Fibroblast of skin of right quadriceps (primary cell): ENCODE measurements around the gene KRT38.

Experiments
- DNase-seq: peaks from one replicate; pipeline ENCODE4 v3.0.0-alpha.2; 2013

Gene KRT38

DNA sequence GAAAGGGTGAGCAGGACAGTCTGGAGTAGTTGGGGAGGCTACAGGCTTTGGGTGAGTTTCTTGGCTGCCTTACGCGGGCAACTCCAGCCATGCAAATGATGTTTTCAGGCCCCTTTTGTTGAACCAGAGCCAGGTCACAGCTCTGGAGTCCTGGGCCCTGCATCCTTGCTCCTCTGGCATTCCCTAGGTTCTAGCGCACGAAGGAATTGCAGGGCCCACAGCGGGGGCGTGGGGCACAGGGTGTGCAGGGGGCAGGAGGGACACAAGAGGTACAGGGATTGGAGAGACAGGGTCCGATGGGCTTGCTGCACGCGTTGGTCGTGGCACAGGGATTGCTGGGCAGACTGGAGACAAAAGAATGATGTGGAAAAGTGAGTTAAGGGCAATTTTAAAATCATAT lies 47.0 kb downstream of the KRT38 start:
- no peak for DNase-seq

- no peak for DNase-seq
These were observed 47.5 kb downstream of the KRT38 start for GRCh38 chr17:41393294-41393693.

DNA sequence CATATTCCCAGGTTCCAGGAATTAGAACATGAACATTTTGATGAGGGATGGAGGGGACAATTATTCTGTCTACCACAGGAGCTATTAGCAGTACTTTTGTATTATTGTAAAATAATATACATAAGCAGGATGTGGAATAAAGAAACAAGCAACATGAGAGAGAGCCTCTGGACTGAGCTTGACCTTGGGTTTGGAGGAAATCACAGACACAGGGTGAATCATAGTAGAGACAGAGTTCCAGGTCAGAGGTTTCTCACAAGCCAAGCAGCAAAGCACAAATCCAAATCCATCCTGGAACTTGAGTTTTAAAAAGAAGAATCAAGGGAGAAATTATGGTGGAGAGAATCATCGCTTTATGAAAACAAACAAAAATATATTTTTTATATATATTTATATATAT lies 48.5 kb downstream of the KRT38 start:
- no peak for DNase-seq

DNA sequence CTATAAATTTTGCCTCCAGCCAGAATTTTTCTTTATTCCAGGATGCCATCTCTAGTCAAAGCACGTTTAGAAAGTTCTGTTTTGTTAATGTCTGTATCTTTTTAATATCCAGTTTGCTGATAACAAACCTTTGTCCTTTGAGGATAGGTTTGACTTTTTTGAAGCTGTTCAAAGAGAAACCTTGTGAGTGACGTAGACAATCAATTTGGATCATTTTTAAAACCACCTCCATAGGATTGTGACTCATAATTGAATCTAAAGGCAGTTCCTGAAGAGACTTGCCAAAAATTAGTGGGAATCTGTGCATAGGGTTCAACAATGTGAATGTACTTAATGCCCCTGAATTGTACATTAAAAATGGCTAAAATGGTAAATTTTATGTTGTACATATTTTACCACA lies 49.2 kb downstream of the KRT38 start:
- no peak for DNase-seq

GRCh38 chr17:41390411-41390938 lies 50.3 kb downstream of the KRT38 start:
- DNase-seq: no peak

GRCh38 chr17:41387670-41388069 lies 53.1 kb downstream of the KRT38 start:
- DNase-seq: no peak

GRCh38 chr17:41386227-41386626 lies 54.6 kb downstream of the KRT38 start:
- no peak for DNase-seq
